ENCODE data around the gene NUAK2. TPM values are rescaled to one million over a fixed set of nuclear protein-coding genes. Genes with fewer than 3 reads are reported as not detected.

Gene NUAK2
- total RNA-seq, 4 donors from 2014 or later, result 15.8 to 32.0 (median 21.4) TPM

DNA sequence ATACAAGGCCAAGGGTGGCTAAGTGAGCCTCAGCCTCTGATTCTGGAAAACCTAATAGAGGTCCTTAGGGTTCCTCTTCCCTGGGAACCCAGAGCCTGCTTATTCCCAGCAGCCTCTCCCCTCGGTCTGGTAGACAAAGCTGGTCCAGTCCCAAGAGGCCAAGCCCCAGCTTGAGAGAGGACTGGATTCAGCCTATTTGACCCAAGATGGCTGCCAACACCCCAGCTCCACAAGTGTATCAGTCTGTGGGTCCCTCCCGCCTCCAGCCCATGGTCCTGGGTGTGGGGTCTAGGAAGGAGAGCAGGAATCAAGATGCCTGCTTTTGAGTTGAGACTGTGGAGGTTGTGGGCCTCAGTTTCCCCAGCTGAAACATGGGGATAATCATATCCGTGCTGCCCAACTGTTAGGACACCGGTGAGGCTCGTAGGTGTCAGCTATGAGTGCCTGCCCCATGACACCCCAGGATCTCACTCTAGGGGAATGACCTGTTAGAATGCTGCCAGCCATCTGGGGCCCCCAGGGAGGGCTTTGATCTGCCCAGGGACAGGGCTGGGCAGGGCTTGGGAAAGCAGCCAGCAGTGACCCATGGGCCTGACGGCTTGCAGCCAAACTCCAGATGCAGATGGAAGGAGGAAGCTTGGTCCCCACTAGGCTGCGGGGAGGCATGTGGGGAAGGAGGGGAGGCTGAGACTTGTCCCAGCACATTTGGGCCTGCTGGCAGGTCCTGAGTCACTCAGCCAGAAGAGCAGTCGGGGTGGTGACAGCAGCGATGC, 45.4 kb downstream of the NUAK2 start:
- TF ChIP-seq, protein P1, sequence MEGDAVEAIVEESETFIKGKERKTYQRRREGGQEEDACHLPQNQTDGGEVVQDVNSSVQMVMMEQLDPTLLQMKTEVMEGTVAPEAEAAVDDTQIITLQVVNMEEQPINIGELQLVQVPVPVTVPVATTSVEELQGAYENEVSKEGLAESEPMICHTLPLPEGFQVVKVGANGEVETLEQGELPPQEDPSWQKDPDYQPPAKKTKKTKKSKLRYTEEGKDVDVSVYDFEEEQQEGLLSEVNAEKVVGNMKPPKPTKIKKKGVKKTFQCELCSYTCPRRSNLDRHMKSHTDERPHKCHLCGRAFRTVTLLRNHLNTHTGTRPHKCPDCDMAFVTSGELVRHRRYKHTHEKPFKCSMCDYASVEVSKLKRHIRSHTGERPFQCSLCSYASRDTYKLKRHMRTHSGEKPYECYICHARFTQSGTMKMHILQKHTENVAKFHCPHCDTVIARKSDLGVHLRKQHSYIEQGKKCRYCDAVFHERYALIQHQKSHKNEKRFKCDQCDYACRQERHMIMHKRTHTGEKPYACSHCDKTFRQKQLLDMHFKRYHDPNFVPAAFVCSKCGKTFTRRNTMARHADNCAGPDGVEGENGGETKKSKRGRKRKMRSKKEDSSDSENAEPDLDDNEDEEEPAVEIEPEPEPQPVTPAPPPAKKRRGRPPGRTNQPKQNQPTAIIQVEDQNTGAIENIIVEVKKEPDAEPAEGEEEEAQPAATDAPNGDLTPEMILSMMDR (IDR thresholded peaks at IDR 0.05), result no peak
- TF ChIP-seq POLR2A (IDR thresholded peaks at IDR 0.05), result peak in 1 of 4 donors; percentile 12
- no peaks in the 10 kb centered on the region for H3K36me3 ChIP-seq
- H3K4me3 ChIP-seq, result no peak overlapping the region
- DNase-seq, result no peak
- peaks cover 19 to 80% (median 26%) of the 10 kb centered on the region in 3 donors for H3K4me1 ChIP-seq
- no peaks in the 10 kb centered on the region for H3K9me3 ChIP-seq
- peak overlapping the region in 3 of 4 donors; percentile 66 to 68 (median 67) for H3K27ac ChIP-seq
- H3K27me3 ChIP-seq, result no peaks in the 10 kb centered on the region
- intact Hi-C loops (cut with DNase I), result no loop called here
- 57 to 75% methylated on average over 1 to 4 of the region's 9 CpGs for WGBS, 2 donors

- no peak for DNase-seq
- intact Hi-C loops (cut with DNase I), result no loop called here
- no peaks in the 10 kb centered on the region for H3K36me3 ChIP-seq
- H3K27me3 ChIP-seq, result no peaks in the 10 kb centered on the region
- WGBS, 2 donors, result 20 to 72% methylated on average over 1 to 3 of the region's 3 CpGs
- H3K4me3 ChIP-seq, result no peak overlapping the region
- peaks cover 21 to 82% (median 26%) of the 10 kb centered on the region in 3 donors for H3K4me1 ChIP-seq
- no peaks in the 10 kb centered on the region for H3K9me3 ChIP-seq
- H3K27ac ChIP-seq, result peak overlapping the region in 3 of 4 donors; percentile 66 to 68 (median 67)
- TF ChIP-seq, protein P1 (IDR thresholded peaks at IDR 0.05), result peak in 2 of 6 experiments; percentile 5 to 21
- no peak for TF ChIP-seq POLR2A (IDR thresholded peaks at IDR 0.05)
These were observed 46.4 kb downstream of the NUAK2 start for GRCh38 chr1:205275133-205275532.

GRCh38 chr1:205274041-205274691, 47.4 kb downstream of the NUAK2 start:
- no peaks in the 10 kb centered on the region for H3K36me3 ChIP-seq
- H3K4me1 ChIP-seq, result peaks cover 21 to 76% (median 26%) of the 10 kb centered on the region in 3 donors
- H3K27me3 ChIP-seq, result no peaks in the 10 kb centered on the region
- 52 to 83% methylated on average over 3 to 4 of the region's 8 CpGs for WGBS, 2 donors
- intact Hi-C loops (cut with DNase I), result no loop called here
- TF ChIP-seq, protein P1 (IDR thresholded peaks at IDR 0.05), result no peak
- TF ChIP-seq POLR2A (IDR thresholded peaks at IDR 0.05), result no peak
- DNase-seq, result no peak
- no peak overlapping the region for H3K4me3 ChIP-seq
- H3K27ac ChIP-seq, result no peak overlapping the region
- H3K9me3 ChIP-seq, result no peaks in the 10 kb centered on the region

GRCh38 chr1:205273551-205273982, 48.0 kb downstream of the NUAK2 start:
- H3K9me3 ChIP-seq, result no peaks in the 10 kb centered on the region
- no peaks in the 10 kb centered on the region for H3K27me3 ChIP-seq
- H3K4me1 ChIP-seq, result peaks cover 21 to 75% (median 26%) of the 10 kb centered on the region in 3 donors
- H3K4me3 ChIP-seq, result no peak overlapping the region
- TF ChIP-seq, protein P1 (IDR thresholded peaks at IDR 0.05), result peak; percentile 98 to 99 (median 98)
- no peak for TF ChIP-seq POLR2A (IDR thresholded peaks at IDR 0.05)
- 20% methylated on average over 2 of the region's 7 CpGs; no CpG with 5 or more reads in 1 of the 2 donors for WGBS, 2 donors
- intact Hi-C loops (cut with DNase I), result loop anchor here (2.0 kb wide), 1 partner anchor 51 kb away; no protein-coding TSS in a partner anchor
- no peak for DNase-seq
- no peaks in the 10 kb centered on the region for H3K36me3 ChIP-seq
- no peak overlapping the region for H3K27ac ChIP-seq

- H3K36me3 ChIP-seq, result no peaks in the 10 kb centered on the region
- DNase-seq, result no peak
- H3K9me3 ChIP-seq, result no peaks in the 10 kb centered on the region
- intact Hi-C loops (cut with DNase I), result loop anchor here (2.0 kb wide), 1 partner anchor 52 kb away; no protein-coding TSS in a partner anchor
- peaks cover 21 to 78% (median 31%) of the 10 kb centered on the region in 3 donors for H3K4me1 ChIP-seq
- H3K4me3 ChIP-seq, result no peak overlapping the region
- H3K27me3 ChIP-seq, result no peaks in the 10 kb centered on the region
- TF ChIP-seq, protein P1 (IDR thresholded peaks at IDR 0.05), result no peak
- TF ChIP-seq POLR2A (IDR thresholded peaks at IDR 0.05), result no peak
- 82 to 90% methylated on average over 2 to 3 of the region's 3 CpGs for WGBS, 2 donors
- no peak overlapping the region for H3K27ac ChIP-seq
These were observed 49.0 kb downstream of the NUAK2 start for GRCh38 chr1:205272536-205272935.
